ENCODE results near the gene GGN.

GRCh38 chr19:38359242-38360021 is 28.4 kb downstream of the GGN start:
- TF ChIP-seq CTCF (conservative IDR thresholded peaks at IDR 0.05 in 1 of 2, IDR thresholded peaks at IDR 0.05 in 1 of 2; ENCODE audit: low read depth in 1 of 2, low read length in 2 of 2) (no peak), EZH2 (IDR thresholded peaks at IDR 0.05; ENCODE audit: low read length, missing control alignments) (no peak)

Data from fibroblast of lung (primary cell).